LNCaP clone FGC (cell line): ENCODE results near the gene CELSR1.

Experiments
- DNase-seq: peaks from one replicate; pipeline ENCODE4 v3.0.0-alpha.2; 2011; ENCODE audit warnings: low read depth
- H3K4me3 ChIP-seq: 2 replicates; pipeline ENCODE4 v1.5.1; 2011; ENCODE audit warnings: mild to moderate bottlenecking, low read depth, low read length, control low read depth
- CTCF ChIP-seq: IDR thresholded peaks from 2 replicates; pipeline ENCODE4 v1.5.1; 2012; ENCODE audit warnings: mild to moderate bottlenecking; ENCODE audit not compliant: control insufficient read depth, insufficient read depth; ENCODE audit errors: extremely low read depth

Gene CELSR1

GRCh38 chr22:46439576-46440465 lies 97.6 kb downstream of the CELSR1 start:
- no peak for TF ChIP-seq CTCF
- no peak overlapping the region for H3K4me3 ChIP-seq
- no peak for DNase-seq

GRCh38 chr22:46439111-46439510 lies 98.3 kb downstream of the CELSR1 start:
- DNase-seq: no peak
- no peak for TF ChIP-seq CTCF

GRCh38 chr22:46437671-46438440 lies 99.6 kb downstream of the CELSR1 start:
- no peak for TF ChIP-seq CTCF
- H3K4me3 ChIP-seq: no peak overlapping the region
- no peak for DNase-seq

More at GRCh38 chr22:46439111-46439510, 98.3 kb downstream of the CELSR1 start:
- H3K4me3 ChIP-seq: no peak overlapping the region

GRCh38 chr22:46436595-46437175 lies 100.7 kb downstream of the CELSR1 start:
- H3K4me3 ChIP-seq: no peak overlapping the region
- no peak for DNase-seq
- TF ChIP-seq CTCF: no peak

- no peak overlapping the region for H3K4me3 ChIP-seq
- no peak for DNase-seq
- no peak for TF ChIP-seq CTCF
Measured at GRCh38 chr22:46433318-46433717, 104.1 kb downstream of the CELSR1 start.

- DNase-seq: no peak
- H3K4me3 ChIP-seq: no peak overlapping the region
- no peak for TF ChIP-seq CTCF
Measured at GRCh38 chr22:46432164-46433068, 105.0 kb downstream of the CELSR1 start.
